ENCODE measurements around the gene TCF7. TPM values are rescaled to one million over a fixed set of nuclear protein-coding genes. Genes with fewer than 3 reads are reported as not detected.

Gene TCF7
- total and polyA plus RNA-seq, 2 of the 13 experiments (the other 11 are each of a cell fraction or from before 2014, with no cell fraction given) = 6.3 to 6.8 TPM

- TF ChIP-seq RXRB (CRISPR knock-in tag; IDR thresholded peaks at IDR 0.05; ENCODE audit: borderline replicate concordance) (peak; percentile 40; the same call in 1 of the 2 replicates), GABPB1 (CRISPR knock-in tag; IDR thresholded peaks at IDR 0.05) (no peak), TSC22D2 (CRISPR knock-in tag; IDR thresholded peaks at IDR 0.05; ENCODE audit: borderline replicate concordance) (no peak), ZNF547 (CRISPR knock-in tag; IDR thresholded peaks at IDR 0.05) (no peak), SIX4 (CRISPR knock-in tag; IDR thresholded peaks at IDR 0.05) (no peak), ZBTB40 (IDR thresholded peaks at IDR 0.05) (no peak), ZBTB40 (CRISPR knock-in tag; IDR thresholded peaks at IDR 0.05) (no peak), KLF15 (CRISPR knock-in tag; IDR thresholded peaks at IDR 0.05; ENCODE audit: borderline replicate concordance) (no peak), ZNF879 (CRISPR knock-in tag; IDR thresholded peaks at IDR 0.05) (no peak), ERF (CRISPR knock-in tag; IDR thresholded peaks at IDR 0.05) (0 out of 2 replicates have a peak, but pooled peaks have one; percentile 32), CCAR2 (optimal IDR thresholded peaks at IDR 0.05; ENCODE audit: low read depth, low read length) (no peak), ZBTB3 (CRISPR knock-in tag; IDR thresholded peaks at IDR 0.05; ENCODE audit: borderline replicate concordance, low read depth) (no peak), NFATC3 (CRISPR knock-in tag; IDR thresholded peaks at IDR 0.05) (no peak), KDM2A (CRISPR knock-in tag; IDR thresholded peaks at IDR 0.05; ENCODE audit: borderline replicate concordance, low read depth) (peak; percentile 27; the same call in 1 of the 2 replicates), DZIP1 (CRISPR knock-in tag; IDR thresholded peaks at IDR 0.05) (no peak), SNAPC2 (CRISPR knock-in tag; IDR thresholded peaks at IDR 0.05) (no peak), JUN (CRISPR knock-in tag; IDR thresholded peaks at IDR 0.05) (no peak), TGIF2 (CRISPR knock-in tag; IDR thresholded peaks at IDR 0.05) (peak; percentile 40; the same call in 1 of the 2 replicates)
Observed at GRCh38 chr5:134184155-134185135, 70.0 kb downstream of the TCF7 start (continued).

All from HepG2 (cell line).